ENCODE results near the gene HSP90B1. TPM values are rescaled to one million over a fixed set of nuclear protein-coding genes. Genes with fewer than 3 reads are reported as not detected.

The HSP90B1 gene
- total RNA-seq, 4 donors from 2014 or later = 213 to 480 (median 250) TPM

DNA sequence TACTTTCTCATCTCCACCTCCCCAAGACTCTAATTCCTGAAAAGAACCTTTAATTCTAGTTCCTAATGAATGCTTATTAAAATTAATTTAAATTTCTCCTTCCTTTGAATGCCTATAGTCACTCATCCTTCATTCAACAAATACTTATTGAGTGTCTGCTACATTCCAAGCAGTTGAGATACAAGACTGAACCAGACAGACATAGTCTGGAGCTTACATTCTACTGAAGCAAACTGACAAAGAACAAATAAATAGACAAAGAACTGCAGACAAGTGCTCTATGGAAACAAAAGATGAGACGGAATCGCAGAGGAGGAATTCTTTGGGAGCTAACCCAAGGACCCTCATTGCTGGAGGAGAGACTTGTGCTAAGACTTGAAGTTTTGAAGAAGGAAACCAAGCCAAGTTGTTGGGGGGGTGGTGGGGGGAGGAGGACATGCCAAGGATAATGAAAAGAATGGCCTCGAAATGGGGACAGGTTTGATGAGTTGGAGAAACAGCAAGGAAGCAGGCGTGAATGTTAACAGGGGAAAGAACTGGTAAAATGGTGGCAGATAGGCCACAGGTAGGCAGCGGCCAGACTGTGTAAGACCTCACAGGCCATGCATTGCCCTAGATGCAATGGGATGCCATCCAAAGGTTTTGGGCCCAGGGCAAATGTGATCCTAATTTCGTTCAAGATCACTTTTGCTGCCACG lies 25.8 kb downstream of the HSP90B1 start:
- Histone ChIP-seq H3K9me3 (no peaks in the 10 kb centered on the region), H3K27me3 (no peaks in the 10 kb centered on the region), H3K36me3 (peaks cover 0 to 34% (median 0%) of the 10 kb centered on the region in 3 donors), H3K4me3 (peak overlapping the region; percentile 67 to 80 (median 75)), H3K4me1 (peaks cover 0 to 36% (median 16%) of the 10 kb centered on the region in 4 donors), H3K27ac (peak overlapping the region in 3 of 4 donors; percentile 86 to 96 (median 91))
- DNase-seq (ENCODE audit: low spot score in 2 of 2) = no peak
- 13 to 23% methylated on average over 7 of the region's 7 CpGs for WGBS, 2 donors
- TF ChIP-seq, protein P1, sequence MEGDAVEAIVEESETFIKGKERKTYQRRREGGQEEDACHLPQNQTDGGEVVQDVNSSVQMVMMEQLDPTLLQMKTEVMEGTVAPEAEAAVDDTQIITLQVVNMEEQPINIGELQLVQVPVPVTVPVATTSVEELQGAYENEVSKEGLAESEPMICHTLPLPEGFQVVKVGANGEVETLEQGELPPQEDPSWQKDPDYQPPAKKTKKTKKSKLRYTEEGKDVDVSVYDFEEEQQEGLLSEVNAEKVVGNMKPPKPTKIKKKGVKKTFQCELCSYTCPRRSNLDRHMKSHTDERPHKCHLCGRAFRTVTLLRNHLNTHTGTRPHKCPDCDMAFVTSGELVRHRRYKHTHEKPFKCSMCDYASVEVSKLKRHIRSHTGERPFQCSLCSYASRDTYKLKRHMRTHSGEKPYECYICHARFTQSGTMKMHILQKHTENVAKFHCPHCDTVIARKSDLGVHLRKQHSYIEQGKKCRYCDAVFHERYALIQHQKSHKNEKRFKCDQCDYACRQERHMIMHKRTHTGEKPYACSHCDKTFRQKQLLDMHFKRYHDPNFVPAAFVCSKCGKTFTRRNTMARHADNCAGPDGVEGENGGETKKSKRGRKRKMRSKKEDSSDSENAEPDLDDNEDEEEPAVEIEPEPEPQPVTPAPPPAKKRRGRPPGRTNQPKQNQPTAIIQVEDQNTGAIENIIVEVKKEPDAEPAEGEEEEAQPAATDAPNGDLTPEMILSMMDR (IDR thresholded peaks at IDR 0.05) = no peak
- TF ChIP-seq POLR2A (IDR thresholded peaks at IDR 0.05) (no peak), EP300 (IDR thresholded peaks at IDR 0.05) (no peak)

DNA sequence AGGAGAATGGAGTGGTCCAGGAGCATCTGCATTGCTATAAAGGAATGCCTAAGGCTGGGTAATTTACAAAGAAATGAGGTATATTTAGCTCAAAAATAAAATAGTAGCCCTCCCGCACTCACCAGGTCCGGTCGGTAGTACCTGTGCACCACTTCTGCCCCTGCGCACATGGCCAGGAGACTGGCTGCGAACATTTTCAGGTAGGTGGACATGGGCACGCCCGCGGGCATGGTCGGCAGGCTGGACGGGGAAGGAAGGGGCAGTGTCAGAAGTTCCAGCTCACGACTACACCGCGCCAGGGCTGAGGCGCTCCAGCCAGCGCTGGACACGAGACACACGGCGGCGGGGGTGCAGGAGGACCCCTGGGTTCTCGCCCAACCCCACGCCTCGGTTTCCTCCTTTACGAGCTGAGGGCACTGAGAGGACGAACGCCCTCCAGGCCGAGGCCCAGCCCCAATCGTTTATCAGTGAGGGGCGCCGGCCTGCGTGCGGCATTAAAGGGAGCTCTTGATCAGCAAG lies 26.4 kb downstream of the HSP90B1 start:
- TF ChIP-seq EP300 (IDR thresholded peaks at IDR 0.05) = no peak
- TF ChIP-seq, protein P1 (IDR thresholded peaks at IDR 0.05) = no peak
- no peak for TF ChIP-seq POLR2A (IDR thresholded peaks at IDR 0.05)
- H3K27ac ChIP-seq = peak overlapping the region; percentile 65 to 96 (median 88)
- DNase-seq (ENCODE audit: low spot score in 2 of 2) = peak in 1 of 2 donors; percentile 14
- 0 to 1% methylated on average over 27 to 31 of the region's 31 CpGs for WGBS, 2 donors
- peaks cover 0 to 28% (median 0%) of the 10 kb centered on the region in 3 donors for H3K36me3 ChIP-seq
- no peaks in the 10 kb centered on the region for H3K9me3 ChIP-seq
- no peaks in the 10 kb centered on the region for H3K27me3 ChIP-seq
- peaks cover 0 to 40% (median 16%) of the 10 kb centered on the region in 4 donors for H3K4me1 ChIP-seq
- H3K4me3 ChIP-seq = peak overlapping the region; percentile 67 to 80 (median 75)

DNA sequence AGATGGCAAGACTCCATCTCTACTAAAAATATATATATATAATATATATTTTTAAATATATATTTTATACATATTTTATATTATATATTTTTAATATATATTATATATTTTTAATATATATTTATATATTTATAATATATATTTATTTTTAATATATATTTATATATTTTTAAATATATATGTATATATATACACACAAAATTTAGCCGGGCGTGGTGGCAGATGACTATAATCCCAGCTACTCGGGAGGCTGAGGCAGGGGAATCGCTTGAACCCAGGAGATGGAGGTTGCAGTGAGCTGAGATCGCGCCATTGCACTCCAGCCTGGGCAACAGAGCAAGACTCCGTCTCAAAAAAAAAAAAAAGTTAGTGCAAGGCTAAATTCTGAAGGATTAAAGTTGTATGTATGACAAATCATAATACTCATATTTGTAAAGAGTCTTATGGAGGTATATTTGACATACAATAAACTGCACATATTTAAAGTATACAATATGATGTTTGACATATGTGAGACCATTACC lies 27.7 kb downstream of the HSP90B1 start:
- Histone ChIP-seq H3K27me3 (no peaks in the 10 kb centered on the region), H3K4me1 (peaks cover 0 to 52% (median 16%) of the 10 kb centered on the region in 4 donors), H3K9me3 (no peaks in the 10 kb centered on the region), H3K27ac (peak overlapping the region; percentile 65 to 96 (median 88)), H3K4me3 (peak overlapping the region; percentile 67 to 80 (median 75)), H3K36me3 (peaks cover 0 to 15% (median 0%) of the 10 kb centered on the region in 3 donors)
- WGBS, 2 donors = 82 to 89% methylated on average over 7 of the region's 7 CpGs
- DNase-seq (ENCODE audit: low spot score in 2 of 2) = no peak
- TF ChIP-seq, protein P1 (IDR thresholded peaks at IDR 0.05) = no peak
- TF ChIP-seq POLR2A (IDR thresholded peaks at IDR 0.05) = no peak
- no peak for TF ChIP-seq EP300 (IDR thresholded peaks at IDR 0.05)

DNA sequence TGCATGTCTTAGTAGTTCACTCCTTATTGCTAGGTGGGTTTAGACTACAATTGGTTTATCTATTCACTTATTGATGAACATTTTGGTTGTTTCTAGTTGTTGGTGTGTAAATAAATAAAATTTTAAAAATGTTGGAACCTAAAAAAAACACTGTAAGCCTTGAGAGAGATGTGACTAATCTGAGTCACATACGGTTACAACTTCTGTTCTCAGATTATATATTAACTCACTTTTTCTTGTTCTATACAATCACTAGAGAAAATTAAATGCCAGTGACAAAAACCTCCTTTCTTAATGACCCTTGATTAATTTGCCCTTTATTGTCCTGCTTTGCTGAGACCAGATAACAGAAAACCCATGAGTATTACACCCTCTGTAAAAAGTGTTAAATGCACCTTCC lies 28.4 kb downstream of the HSP90B1 start:
- H3K4me3 ChIP-seq = no peak overlapping the region
- H3K9me3 ChIP-seq = no peaks in the 10 kb centered on the region
- no peak for TF ChIP-seq EP300 (IDR thresholded peaks at IDR 0.05)
- TF ChIP-seq POLR2A (IDR thresholded peaks at IDR 0.05) = no peak
- TF ChIP-seq, protein P1 (IDR thresholded peaks at IDR 0.05) = no peak
- peaks cover 0 to 8% (median 0%) of the 10 kb centered on the region in 3 donors for H3K36me3 ChIP-seq
- peaks cover 0 to 59% (median 16%) of the 10 kb centered on the region in 4 donors for H3K4me1 ChIP-seq
- 62 to 65% methylated on average over 1 of the region's 1 CpG for WGBS, 2 donors
- DNase-seq (ENCODE audit: low spot score in 2 of 2) = no peak
- no peaks in the 10 kb centered on the region for H3K27me3 ChIP-seq
- H3K27ac ChIP-seq = no peak overlapping the region

Data from tibial nerve (tissue), 4 donors.